ENCODE results near the gene TRMT5.

DNA sequence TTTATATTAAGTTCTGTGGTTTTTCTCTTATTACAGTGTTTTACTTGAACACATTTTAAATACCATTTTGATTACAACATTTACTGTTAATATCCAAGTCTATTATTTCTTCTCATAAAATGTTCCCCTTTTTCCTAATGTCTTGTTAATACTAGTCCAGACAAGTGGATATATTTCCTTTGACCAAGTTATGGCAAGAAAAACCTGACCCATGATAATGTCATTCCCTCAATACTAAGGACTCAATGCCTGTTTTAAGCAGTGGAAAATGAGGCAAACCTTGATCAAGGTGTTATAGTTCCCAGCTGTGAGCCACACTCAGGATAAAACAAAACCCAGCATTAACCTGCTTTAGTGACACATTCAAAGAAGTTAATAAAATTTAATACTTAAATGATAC lies 12.2 kb downstream of the TRMT5 start:
- TF ChIP-seq, protein P1, sequence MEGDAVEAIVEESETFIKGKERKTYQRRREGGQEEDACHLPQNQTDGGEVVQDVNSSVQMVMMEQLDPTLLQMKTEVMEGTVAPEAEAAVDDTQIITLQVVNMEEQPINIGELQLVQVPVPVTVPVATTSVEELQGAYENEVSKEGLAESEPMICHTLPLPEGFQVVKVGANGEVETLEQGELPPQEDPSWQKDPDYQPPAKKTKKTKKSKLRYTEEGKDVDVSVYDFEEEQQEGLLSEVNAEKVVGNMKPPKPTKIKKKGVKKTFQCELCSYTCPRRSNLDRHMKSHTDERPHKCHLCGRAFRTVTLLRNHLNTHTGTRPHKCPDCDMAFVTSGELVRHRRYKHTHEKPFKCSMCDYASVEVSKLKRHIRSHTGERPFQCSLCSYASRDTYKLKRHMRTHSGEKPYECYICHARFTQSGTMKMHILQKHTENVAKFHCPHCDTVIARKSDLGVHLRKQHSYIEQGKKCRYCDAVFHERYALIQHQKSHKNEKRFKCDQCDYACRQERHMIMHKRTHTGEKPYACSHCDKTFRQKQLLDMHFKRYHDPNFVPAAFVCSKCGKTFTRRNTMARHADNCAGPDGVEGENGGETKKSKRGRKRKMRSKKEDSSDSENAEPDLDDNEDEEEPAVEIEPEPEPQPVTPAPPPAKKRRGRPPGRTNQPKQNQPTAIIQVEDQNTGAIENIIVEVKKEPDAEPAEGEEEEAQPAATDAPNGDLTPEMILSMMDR (IDR thresholded peaks at IDR 0.05), result no peak
- TF ChIP-seq POLR2A (IDR thresholded peaks at IDR 0.05), result no peak

All from body of pancreas (tissue), 4 donors.